ENCODE results near the gene TRIM24. TPM values are rescaled to one million over a fixed set of nuclear protein-coding genes. Genes with fewer than 3 reads are reported as not detected.

TRIM24 gene
- total and polyA plus RNA-seq, 2 of the 13 experiments (the other 11 are each of a cell fraction or from before 2014, with no cell fraction given) = 100 to 106 TPM

DNA sequence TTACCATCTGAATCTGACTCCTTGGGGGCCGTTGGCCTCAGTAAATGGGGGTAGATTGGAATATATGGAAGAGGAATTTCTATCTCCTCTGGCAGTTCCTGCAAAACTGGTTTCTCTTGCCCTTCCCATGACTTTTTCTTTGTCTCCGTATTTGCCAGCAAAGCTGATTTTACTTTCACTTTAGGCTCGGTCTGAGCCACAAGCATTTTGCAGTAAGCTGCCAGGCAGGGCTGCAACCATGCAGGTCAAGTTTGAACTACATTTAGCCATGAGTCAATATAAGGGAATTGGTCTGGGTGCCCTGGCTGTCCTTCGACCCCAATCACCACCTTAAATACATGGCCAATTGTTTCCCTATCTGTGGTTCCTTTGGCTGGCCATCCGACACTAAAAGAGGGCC is 104.3 kb downstream of the TRIM24 start (continued):
- no peak for TF ChIP-seq PRMT3 (CRISPR knock-in tag; IDR thresholded peaks at IDR 0.05; ENCODE audit: borderline replicate concordance, low read depth)
- TF ChIP-seq, protein P1, sequence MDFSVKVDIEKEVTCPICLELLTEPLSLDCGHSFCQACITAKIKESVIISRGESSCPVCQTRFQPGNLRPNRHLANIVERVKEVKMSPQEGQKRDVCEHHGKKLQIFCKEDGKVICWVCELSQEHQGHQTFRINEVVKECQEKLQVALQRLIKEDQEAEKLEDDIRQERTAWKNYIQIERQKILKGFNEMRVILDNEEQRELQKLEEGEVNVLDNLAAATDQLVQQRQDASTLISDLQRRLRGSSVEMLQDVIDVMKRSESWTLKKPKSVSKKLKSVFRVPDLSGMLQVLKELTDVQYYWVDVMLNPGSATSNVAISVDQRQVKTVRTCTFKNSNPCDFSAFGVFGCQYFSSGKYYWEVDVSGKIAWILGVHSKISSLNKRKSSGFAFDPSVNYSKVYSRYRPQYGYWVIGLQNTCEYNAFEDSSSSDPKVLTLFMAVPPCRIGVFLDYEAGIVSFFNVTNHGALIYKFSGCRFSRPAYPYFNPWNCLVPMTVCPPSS (IDR thresholded peaks at IDR 0.05) = no peak
- TF ChIP-seq, protein P2, sequence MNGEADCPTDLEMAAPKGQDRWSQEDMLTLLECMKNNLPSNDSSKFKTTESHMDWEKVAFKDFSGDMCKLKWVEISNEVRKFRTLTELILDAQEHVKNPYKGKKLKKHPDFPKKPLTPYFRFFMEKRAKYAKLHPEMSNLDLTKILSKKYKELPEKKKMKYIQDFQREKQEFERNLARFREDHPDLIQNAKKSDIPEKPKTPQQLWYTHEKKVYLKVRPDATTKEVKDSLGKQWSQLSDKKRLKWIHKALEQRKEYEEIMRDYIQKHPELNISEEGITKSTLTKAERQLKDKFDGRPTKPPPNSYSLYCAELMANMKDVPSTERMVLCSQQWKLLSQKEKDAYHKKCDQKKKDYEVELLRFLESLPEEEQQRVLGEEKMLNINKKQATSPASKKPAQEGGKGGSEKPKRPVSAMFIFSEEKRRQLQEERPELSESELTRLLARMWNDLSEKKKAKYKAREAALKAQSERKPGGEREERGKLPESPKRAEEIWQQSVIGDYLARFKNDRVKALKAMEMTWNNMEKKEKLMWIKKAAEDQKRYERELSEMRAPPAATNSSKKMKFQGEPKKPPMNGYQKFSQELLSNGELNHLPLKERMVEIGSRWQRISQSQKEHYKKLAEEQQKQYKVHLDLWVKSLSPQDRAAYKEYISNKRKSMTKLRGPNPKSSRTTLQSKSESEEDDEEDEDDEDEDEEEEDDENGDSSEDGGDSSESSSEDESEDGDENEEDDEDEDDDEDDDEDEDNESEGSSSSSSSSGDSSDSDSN (CRISPR knock-in tag; IDR thresholded peaks at IDR 0.05) = no peak
- TF ChIP-seq, protein P3, sequence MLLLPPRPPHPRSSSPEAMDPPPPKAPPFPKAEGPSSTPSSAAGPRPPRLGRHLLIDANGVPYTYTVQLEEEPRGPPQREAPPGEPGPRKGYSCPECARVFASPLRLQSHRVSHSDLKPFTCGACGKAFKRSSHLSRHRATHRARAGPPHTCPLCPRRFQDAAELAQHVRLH (CRISPR knock-in tag; IDR thresholded peaks at IDR 0.05; ENCODE audit: borderline replicate concordance, low read depth) = no peak
- no peak for TF ChIP-seq U2AF2 (IDR thresholded peaks at IDR 0.05; ENCODE audit: low read depth, low read length)
- no peak for TF ChIP-seq AKNA (CRISPR knock-in tag; IDR thresholded peaks at IDR 0.05; ENCODE audit: borderline replicate concordance)
- peak; percentile 37; the same call in 1 of the 2 replicates for TF ChIP-seq RCOR2 (CRISPR knock-in tag; IDR thresholded peaks at IDR 0.05)
- TF ChIP-seq SNAI1 (CRISPR knock-in tag; IDR thresholded peaks at IDR 0.05; ENCODE audit: borderline replicate concordance) = no peak
- no peak for TF ChIP-seq KLF12 (CRISPR knock-in tag; IDR thresholded peaks at IDR 0.05; ENCODE audit: borderline replicate concordance)
- no peak for TF ChIP-seq TEAD2 (CRISPR knock-in tag; IDR thresholded peaks at IDR 0.05)
- TF ChIP-seq, protein P4, sequence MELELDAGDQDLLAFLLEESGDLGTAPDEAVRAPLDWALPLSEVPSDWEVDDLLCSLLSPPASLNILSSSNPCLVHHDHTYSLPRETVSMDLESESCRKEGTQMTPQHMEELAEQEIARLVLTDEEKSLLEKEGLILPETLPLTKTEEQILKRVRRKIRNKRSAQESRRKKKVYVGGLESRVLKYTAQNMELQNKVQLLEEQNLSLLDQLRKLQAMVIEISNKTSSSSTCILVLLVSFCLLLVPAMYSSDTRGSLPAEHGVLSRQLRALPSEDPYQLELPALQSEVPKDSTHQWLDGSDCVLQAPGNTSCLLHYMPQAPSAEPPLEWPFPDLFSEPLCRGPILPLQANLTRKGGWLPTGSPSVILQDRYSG (CRISPR knock-in tag; IDR thresholded peaks at IDR 0.05) = no peak
- TF ChIP-seq ZNF460 (CRISPR knock-in tag; IDR thresholded peaks at IDR 0.05; ENCODE audit: borderline replicate concordance) = no peak
- no peak for TF ChIP-seq TAF15 (IDR thresholded peaks at IDR 0.05; ENCODE audit: low read depth, low read length, poor library complexity, severe bottlenecking)
- TF ChIP-seq TGIF2 (CRISPR knock-in tag; IDR thresholded peaks at IDR 0.05) = no peak
- TF ChIP-seq SIX4 (CRISPR knock-in tag; IDR thresholded peaks at IDR 0.05) = no peak
- TF ChIP-seq, protein P5, sequence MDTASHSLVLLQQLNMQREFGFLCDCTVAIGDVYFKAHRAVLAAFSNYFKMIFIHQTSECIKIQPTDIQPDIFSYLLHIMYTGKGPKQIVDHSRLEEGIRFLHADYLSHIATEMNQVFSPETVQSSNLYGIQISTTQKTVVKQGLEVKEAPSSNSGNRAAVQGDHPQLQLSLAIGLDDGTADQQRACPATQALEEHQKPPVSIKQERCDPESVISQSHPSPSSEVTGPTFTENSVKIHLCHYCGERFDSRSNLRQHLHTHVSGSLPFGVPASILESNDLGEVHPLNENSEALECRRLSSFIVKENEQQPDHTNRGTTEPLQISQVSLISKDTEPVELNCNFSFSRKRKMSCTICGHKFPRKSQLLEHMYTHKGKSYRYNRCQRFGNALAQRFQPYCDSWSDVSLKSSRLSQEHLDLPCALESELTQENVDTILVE (CRISPR knock-in tag; IDR thresholded peaks at IDR 0.05) = no peak
